ENCODE measurements around the gene ALX4. TPM values are rescaled to one million over a fixed set of nuclear protein-coding genes. Genes with fewer than 3 reads are reported as not detected.

Gene ALX4
- total and polyA plus RNA-seq, 9 of the 15 experiments (the other 6 are each of a cell fraction or from before 2014, with no cell fraction given), result 0.07 to 1.2 (median 0.33) TPM

GRCh38 chr11:44280257-44280656, 29.7 kb downstream of the ALX4 start:
- H3K9me3 ChIP-seq (replicated peaks; ENCODE audit: control insufficient read depth, insufficient read depth, low read depth, low read length), result no peaks in the 10 kb centered on the region
- H3K4me3 ChIP-seq, result no peak overlapping the region
- H3K9me1 ChIP-seq (ENCODE audit: control insufficient read depth, insufficient read depth, low read length), result no peaks in the 10 kb centered on the region
- CTCF ChIA-PET (ENCODE audit: low intra/inter-chr PET ratio), result no interaction called here
- POLR2A ChIA-PET, result interaction anchor here (2.6 kb wide), 1 partner anchor 10 kb away, joined by 8 read pairs; no protein-coding TSS in a partner anchor
- ATAC-seq (no peak; the same call in 1 of the 3 replicates), FAIRE-seq (no peak), DNase-seq (ENCODE audit: extremely low read depth in 1 of 4, low spot score in 3 of 4) (no peak)
- peaks cover 0 to 9% of the 10 kb centered on the region in 2 experiments; a peak in 2 of 5 replicates for H3K27me3 ChIP-seq (ENCODE audit: control insufficient read depth in 2 of 2, insufficient read depth in 2 of 2, low read length in 2 of 2)
- H3K36me3 ChIP-seq (ENCODE audit: control insufficient read depth, insufficient read depth, low read length), result no peaks in the 10 kb centered on the region
- H3K79me2 ChIP-seq (ENCODE audit: control insufficient read depth, insufficient read depth, low read length), result no peaks in the 10 kb centered on the region
- H3K4me2 ChIP-seq (ENCODE audit: insufficient read depth, low read length), result no peak overlapping the region
- H3K9ac ChIP-seq (ENCODE audit: insufficient read depth in 1 of 2, low read depth in 2 of 2, low read length in 2 of 2), result no peak overlapping the region
- no TSS peak for BruUV-seq (replicated peaks)
- no peak overlapping the region for H3K27ac ChIP-seq (ENCODE audit: extremely low read depth, low read depth, low read length)
- TF ChIP-seq BACH1 (tag; IDR thresholded peaks at IDR 0.05) (no peak), MLLT1 (IDR thresholded peaks at IDR 0.05) (no peak), ZNF318 (IDR thresholded peaks at IDR 0.05; ENCODE audit: borderline replicate concordance in 1 of 2, low read depth in 1 of 2) (no peak), ZNF75A (CRISPR knock-in tag; IDR thresholded peaks at IDR 0.05) (no peak), WHSC1 (IDR thresholded peaks at IDR 0.05; ENCODE audit: low read length) (no peak), ZNF696 (CRISPR knock-in tag; conservative IDR thresholded peaks at IDR 0.05) (no peak), RB1 (IDR thresholded peaks at IDR 0.05; ENCODE audit: low read depth) (no peak), GATA2 (CRISPR knock-in tag; IDR thresholded peaks at IDR 0.05) (no peak), ZBTB17 (CRISPR knock-in tag; IDR thresholded peaks at IDR 0.05) (no peak)
- H3K4me1 ChIP-seq (replicated peaks in 1 of 2; ENCODE audit: control insufficient read depth in 2 of 2, insufficient read depth in 2 of 2, low read length in 2 of 2), result peaks cover 5 to 17% of the 10 kb centered on the region in 2 experiments; a peak in 3 of 5 replicates
- intact Hi-C loops (cut with micrococcal nuclease) (loop anchor here (10.0 kb wide), 1 partner anchor 145 kb away; no protein-coding TSS in a partner anchor), in situ Hi-C loops (cut with MboI) (no loop called here)
- 21% methylated on average over 7 of the region's 7 CpGs for whole genome bisulfite sequencing (ENCODE audit: insufficient coverage, low coverage, missing lambda C conversion rate)
- H2AFZ ChIP-seq (ENCODE audit: low read depth, low read length), result no peak overlapping the region
- no peaks in the 10 kb centered on the region; the same call in 1 of the 2 replicates for H4K20me1 ChIP-seq (replicated peaks; ENCODE audit: control insufficient read depth, insufficient read depth, low read length)
